KOPT-K1 (cell line): ENCODE results near the gene ARMC8.

ENCODE experiments used
- H3K27ac ChIP-seq: fragments of 200-600 bp; sonication (generic); 2 replicates; pipeline ENCODE4 v1.5.1; 2016; ENCODE audit warnings: antibody characterized with exemption, mild to moderate bottlenecking, low read depth, low read length; ENCODE audit not compliant: poor library complexity, severe bottlenecking
- H3K36me3 ChIP-seq: fragments of 200-600 bp; sonication (generic); 2 replicates; pipeline ENCODE4 v1.5.1; 2017; ENCODE audit warnings: antibody characterized with exemption, mild to moderate bottlenecking, low read length, moderate library complexity; ENCODE audit not compliant: insufficient read depth
- H3K9me3 ChIP-seq: fragments of 200-600 bp; sonication (generic); 2 replicates; pipeline ENCODE4 v1.5.1; 2017; ENCODE audit warnings: antibody characterized with exemption, low read length, mild to moderate bottlenecking; ENCODE audit not compliant: insufficient read depth, poor library complexity, severe bottlenecking

ARMC8 gene

GRCh38 chr3:138296639-138297038 lies 109.5 kb downstream of the ARMC8 start:
- Histone ChIP-seq H3K27ac (no peak overlapping the region), H3K9me3 (no peaks in the 10 kb centered on the region), H3K36me3 (peaks cover 75% of the 10 kb centered on the region)

DNA sequence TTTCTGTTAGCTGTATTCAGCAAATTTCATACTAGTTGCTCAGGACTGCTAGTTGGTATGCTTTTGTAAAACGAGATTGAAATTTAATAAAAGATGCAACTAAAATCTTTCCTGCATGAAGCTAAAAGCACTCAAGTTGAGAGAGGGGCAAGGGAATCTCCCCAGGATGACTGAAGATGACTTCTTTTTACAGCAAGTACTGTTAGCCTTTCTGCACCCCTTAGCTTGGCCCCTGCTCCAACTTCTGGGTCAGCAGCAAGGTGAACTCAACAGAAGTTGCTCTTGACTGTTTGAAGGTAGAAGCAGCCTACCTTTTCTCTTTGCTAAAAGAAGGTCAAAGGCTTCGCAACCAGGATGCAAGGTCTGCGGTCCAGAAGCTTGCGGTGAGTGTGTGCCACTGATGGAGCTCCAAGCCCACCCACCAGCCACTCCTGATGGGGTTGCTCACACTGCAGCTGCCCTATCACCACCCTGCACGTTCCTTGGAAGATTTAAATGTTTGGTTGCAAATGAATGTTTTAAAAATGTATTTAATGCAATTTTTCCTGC lies 110.0 kb downstream of the ARMC8 start:
- no peaks in the 10 kb centered on the region for H3K9me3 ChIP-seq
- H3K36me3 ChIP-seq: peaks cover 70% of the 10 kb centered on the region

DNA sequence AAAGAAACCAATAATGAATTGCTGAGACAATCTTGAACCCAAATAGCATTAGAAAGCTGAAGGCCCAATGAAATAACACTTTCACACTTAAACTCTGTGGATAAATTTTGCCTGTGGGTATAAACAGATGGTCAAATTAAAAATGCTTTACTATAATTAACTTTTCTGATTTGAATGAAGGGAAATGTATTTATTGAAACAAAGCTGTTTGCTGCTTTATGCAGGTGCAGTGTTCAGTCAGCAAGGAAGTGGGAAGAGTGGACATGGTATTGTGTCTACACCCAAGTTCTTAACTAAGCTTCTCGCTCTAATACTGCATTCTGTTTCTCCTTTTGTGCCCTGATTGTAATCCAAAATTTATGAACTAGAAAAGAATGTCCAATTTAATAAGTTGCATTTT lies 110.8 kb downstream of the ARMC8 start:
- H3K9me3 ChIP-seq: no peaks in the 10 kb centered on the region
- peaks cover 62% of the 10 kb centered on the region for H3K36me3 ChIP-seq
- H3K27ac ChIP-seq: no peak overlapping the region

More for the DNA sequence above, 110.0 kb downstream of the ARMC8 start:
- H3K27ac ChIP-seq: no peak overlapping the region

DNA sequence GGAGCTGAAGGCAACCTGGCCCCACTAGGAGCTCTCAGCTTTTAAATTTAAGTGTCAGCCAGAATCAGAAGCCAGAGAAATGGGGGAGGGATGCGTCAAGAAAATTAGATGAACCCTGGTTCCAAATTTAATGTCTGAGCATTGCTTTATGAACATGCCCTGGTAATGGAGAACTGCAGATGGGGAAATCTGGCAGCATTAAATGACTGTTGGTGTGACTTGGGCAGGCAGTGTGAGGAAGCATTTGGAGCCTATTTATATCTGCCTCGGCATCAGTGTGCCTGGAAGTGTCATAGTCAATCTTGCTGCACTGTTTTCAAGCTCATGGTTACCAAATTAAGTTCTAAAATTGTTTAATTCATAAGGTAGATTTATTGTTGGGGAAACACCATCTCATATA lies 113.5 kb downstream of the ARMC8 start:
- Histone ChIP-seq H3K36me3 (peaks cover 35% of the 10 kb centered on the region), H3K9me3 (no peaks in the 10 kb centered on the region), H3K27ac (no peak overlapping the region)

DNA sequence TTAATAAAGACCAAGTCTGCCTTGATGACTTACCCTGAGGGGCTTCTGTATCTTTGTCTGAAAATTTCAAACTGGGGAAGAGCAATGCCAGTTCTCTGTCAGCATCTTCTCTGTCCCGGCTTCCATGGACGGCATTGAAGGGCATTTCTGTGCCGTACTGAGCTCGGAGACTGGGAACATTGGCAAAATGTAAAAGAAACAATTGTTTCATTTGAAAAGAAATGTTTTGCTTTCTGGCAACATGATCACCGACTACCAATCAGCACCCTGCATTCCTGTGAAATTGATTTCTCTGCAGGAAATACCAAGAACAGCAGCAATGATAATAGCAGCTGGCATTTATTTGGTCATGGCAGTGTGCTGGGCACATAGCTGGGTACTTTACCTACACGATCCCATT lies 116.4 kb downstream of the ARMC8 start:
- peaks cover 9% of the 10 kb centered on the region for H3K9me3 ChIP-seq
- H3K36me3 ChIP-seq: peaks cover 8% of the 10 kb centered on the region

DNA sequence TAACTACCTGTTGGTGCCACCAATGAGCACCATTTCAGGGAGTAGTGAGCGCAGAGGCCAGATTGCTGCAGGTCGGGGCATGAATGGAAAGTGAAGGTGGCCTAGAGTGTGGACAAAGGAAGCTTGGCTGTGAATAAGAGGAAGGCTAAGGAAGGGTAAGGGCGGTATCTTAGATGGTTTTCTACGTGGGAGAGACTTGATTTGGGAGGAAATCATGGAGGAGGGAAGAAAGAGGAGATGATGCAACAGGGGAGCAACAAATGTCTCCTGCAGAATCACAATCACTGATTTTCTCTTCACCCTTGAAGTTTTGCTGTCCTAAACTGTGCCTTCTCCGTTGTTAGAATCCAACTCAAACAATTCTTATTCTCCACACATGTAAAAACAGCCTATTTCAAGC lies 120.8 kb downstream of the ARMC8 start:
- H3K36me3 ChIP-seq: no peaks in the 10 kb centered on the region
- H3K9me3 ChIP-seq: peaks cover 26% of the 10 kb centered on the region
- H3K27ac ChIP-seq: no peak overlapping the region

More for the DNA sequence above, 116.4 kb downstream of the ARMC8 start:
- no peak overlapping the region for H3K27ac ChIP-seq

- no peaks in the 10 kb centered on the region for H3K36me3 ChIP-seq
- H3K9me3 ChIP-seq: peaks cover 26% of the 10 kb centered on the region
- H3K27ac ChIP-seq: no peak overlapping the region
Observed at GRCh38 chr3:138308783-138309182, 121.7 kb downstream of the ARMC8 start.

- Histone ChIP-seq H3K27ac (no peak overlapping the region), H3K9me3 (peaks cover 26% of the 10 kb centered on the region), H3K36me3 (no peaks in the 10 kb centered on the region)
Observed at GRCh38 chr3:138310494-138310893, 123.4 kb downstream of the ARMC8 start.

GRCh38 chr3:138314751-138315150 lies 127.7 kb downstream of the ARMC8 start:
- peaks cover 4% of the 10 kb centered on the region for H3K9me3 ChIP-seq
- no peaks in the 10 kb centered on the region for H3K36me3 ChIP-seq
- H3K27ac ChIP-seq: no peak overlapping the region

DNA sequence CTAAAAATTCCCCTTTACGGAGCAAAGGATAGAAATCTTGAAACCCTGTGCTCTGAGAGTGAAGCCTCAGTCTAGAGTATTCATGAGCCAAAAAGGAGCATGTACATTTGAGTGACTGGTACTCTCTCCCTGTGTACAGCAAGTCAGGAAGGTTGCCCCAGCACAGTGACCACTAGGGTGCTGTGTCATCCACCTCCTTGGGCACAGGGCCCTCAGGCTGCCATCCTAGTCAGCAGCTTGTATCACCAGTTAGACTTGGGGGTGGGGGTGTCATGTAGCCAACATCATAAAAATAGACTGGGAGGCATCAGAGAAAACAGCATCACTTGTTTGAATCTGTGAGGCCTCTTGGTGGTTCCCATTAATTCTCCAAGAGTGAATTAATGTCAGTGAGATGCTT lies 130.6 kb downstream of the ARMC8 start:
- Histone ChIP-seq H3K9me3 (no peaks in the 10 kb centered on the region), H3K27ac (no peak overlapping the region), H3K36me3 (no peaks in the 10 kb centered on the region)

DNA sequence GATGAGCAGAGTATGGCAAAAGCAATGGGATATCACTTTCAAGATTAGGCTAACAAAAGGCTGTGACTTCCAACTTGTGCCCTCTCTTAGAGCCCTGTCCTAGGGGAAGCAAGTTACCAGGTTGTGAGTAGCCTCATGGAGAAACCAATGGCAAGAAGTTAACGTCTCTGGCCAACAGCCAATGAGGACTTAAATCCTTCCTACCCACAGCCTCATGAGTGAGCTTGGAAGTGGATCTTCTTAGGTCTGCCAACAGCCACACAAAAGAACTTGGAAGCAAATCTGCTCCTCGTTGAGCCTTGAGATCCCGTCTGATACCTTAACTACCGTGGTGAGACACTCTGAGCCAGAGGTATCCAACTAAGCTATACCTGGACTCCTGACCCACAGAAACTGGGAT lies 136.9 kb downstream of the ARMC8 start:
- no peaks in the 10 kb centered on the region for H3K36me3 ChIP-seq
- H3K9me3 ChIP-seq: no peaks in the 10 kb centered on the region
- H3K27ac ChIP-seq: no peak overlapping the region

DNA sequence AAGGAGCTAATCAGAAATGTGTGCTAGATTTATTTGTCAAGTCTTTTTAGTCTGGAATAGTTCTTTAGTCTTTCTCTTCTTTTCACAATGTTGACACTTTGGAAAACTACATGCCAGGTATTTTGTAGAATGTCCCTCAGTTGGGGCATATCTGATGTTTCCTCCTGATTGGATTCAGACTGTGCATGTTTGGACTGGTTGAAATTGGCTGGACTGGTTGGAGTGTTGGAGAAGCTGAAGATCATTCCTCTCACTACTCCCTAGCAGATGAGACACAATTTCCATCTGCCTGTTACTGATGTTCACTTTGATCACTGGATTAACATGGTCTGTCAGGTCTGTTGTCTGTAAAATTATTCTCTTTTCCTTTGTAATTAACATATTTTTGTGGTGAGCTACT lies 138.9 kb downstream of the ARMC8 start:
- no peaks in the 10 kb centered on the region for H3K36me3 ChIP-seq
- H3K9me3 ChIP-seq: no peaks in the 10 kb centered on the region
- no peak overlapping the region for H3K27ac ChIP-seq

- Histone ChIP-seq H3K9me3 (no peaks in the 10 kb centered on the region), H3K36me3 (no peaks in the 10 kb centered on the region), H3K27ac (no peak overlapping the region)
Observed at GRCh38 chr3:138326866-138327595, 139.9 kb downstream of the ARMC8 start.

GRCh38 chr3:138327831-138328230 lies 140.7 kb downstream of the ARMC8 start:
- Histone ChIP-seq H3K9me3 (no peaks in the 10 kb centered on the region), H3K27ac (no peak overlapping the region), H3K36me3 (no peaks in the 10 kb centered on the region)

DNA sequence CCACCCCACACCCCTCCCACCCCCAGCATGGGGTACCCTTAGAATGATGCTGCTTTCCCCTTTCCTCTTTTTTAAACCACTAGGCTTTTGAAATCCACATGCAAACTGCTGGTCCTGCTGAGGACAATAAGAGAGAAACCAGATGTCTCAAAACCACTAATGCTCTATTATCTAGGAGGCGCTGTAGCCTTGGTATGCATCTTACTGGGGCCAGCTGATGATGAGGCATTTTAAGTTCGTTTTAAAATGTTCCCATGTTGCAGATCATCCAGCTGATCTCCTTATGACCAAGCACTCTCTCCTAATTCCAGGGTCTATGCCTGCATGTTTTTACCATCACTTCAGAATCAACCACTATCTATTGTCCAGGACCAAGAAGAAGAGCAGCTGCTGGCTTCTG lies 141.2 kb downstream of the ARMC8 start:
- Histone ChIP-seq H3K36me3 (no peaks in the 10 kb centered on the region), H3K9me3 (no peaks in the 10 kb centered on the region), H3K27ac (no peak overlapping the region)
